Immature natural killer cell (primary cell): ENCODE data around the gene MAP4. TPM values are rescaled to one million over a fixed set of nuclear protein-coding genes. Genes with fewer than 3 reads are reported as not detected.
A peak's percentile ranks its signal among the peaks of the same experiment; 100 is the strongest.
"Not testable (repeated sequence)": the region's sequence is repeated elsewhere in the genome, so short reads cannot be mapped to it uniquely, and the experiment has no call there.

Source experiments
- DNase-seq, 3 donors: peaks; one replicate each; pipeline ENCODE4 v3.0.0; 2022; ENCODE audit warnings: mixed read lengths in 1 of 3
- H3K27ac Mint-ChIP-seq, 6 donors: one replicate each; pipeline ENCODE4 v1.8.0; 2020; ENCODE audit warnings: mixed read lengths in 6 of 6, mild to moderate bottlenecking in 5 of 6, inconsistent platforms in 4 of 6, moderate library complexity in 3 of 6
- H3K27me3 Mint-ChIP-seq, 3 donors: one replicate each; pipeline ENCODE4 v1.8.0; 2020 to 2021; ENCODE audit warnings: low read depth in 3 of 3, mild to moderate bottlenecking in 3 of 3, mixed read lengths in 3 of 3, moderate library complexity in 3 of 3, inconsistent platforms in 1 of 3
- H3K36me3 Mint-ChIP-seq, 3 donors: one replicate each; pipeline ENCODE4 v1.8.0; 2020; ENCODE audit warnings: mixed read lengths in 3 of 3, inconsistent platforms in 2 of 3, mild to moderate bottlenecking in 2 of 3
- H3K4me1 Mint-ChIP-seq, 2 donors: one replicate each; pipeline ENCODE4 v1.8.0; 2020; ENCODE audit warnings: inconsistent platforms in 2 of 2, mild to moderate bottlenecking in 2 of 2, mixed read lengths in 2 of 2, moderate library complexity in 1 of 2
- H3K4me3 Mint-ChIP-seq, 5 donors: one replicate each; pipeline ENCODE4 v1.8.0; 2020; ENCODE audit warnings: mild to moderate bottlenecking in 5 of 5, mixed read lengths in 5 of 5, inconsistent platforms in 3 of 5, moderate library complexity in 3 of 5
- H3K9me3 Mint-ChIP-seq, 6 donors: one replicate each; pipeline ENCODE4 v1.8.0; 2020; ENCODE audit warnings: mild to moderate bottlenecking in 6 of 6, mixed read lengths in 6 of 6, inconsistent platforms in 4 of 6, moderate library complexity in 3 of 6
- polyA plus RNA-seq, 3 donors: library from polyadenylated mRNA; unstranded; fragments of 300-500 nt; fragmentation: Illumina TruSeq; gene quantifications; one replicate each; pipeline ENCODE4 v1.2.3, GENCODE V29; 2021

MAP4 gene
- polyA plus RNA-seq, 3 donors from 2014 or later: 4.4 to 64.2 (median 17.4) TPM

DNA sequence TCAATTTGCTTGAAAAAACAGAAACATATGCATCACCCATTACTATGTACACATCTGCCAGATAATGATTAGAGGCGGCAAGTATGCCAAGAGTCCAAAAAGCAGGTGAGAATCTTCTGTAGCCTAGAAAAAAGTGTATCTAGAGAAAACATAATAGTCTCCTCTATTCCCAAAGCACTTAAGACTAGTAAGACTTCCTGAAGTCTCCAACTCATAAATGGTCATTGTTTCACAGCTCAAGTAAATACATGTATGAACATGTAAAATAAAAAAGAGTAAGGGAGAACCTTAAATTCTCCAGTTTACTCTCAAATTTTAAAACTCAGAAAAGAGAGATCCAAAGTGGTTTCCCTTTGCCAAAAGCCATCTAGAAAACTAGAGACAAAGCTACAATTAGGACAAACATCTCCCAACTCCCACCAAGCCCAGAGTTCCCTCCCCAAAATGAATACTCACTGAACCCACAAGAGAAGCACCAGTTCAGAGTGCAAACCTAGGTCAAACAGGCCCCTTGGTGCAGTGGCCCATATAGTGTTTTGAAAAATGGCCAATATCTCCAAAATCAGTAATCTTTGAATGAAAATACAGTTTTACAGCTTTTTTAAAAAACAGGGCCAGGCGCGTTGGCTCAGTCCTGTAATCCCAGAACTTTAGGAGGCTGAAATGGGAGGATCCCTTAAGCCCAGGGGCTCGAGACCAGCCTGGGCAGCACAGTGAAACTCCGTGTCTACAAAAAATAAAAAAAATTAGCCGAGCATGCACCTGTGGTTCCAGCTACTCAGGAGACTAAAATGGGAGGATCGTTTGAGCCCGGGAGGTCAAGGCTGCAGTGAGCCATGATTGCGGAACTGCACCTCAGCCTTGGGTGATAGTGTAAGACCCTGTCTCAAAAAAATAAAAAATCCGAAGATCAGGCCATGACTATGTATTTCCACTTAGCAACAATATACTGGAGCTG lies 11.0 kb upstream of the MAP4 start:
- H3K27me3 Mint-ChIP-seq: no peaks in the 10 kb centered on the region
- H3K27ac Mint-ChIP-seq: no peak overlapping the region
- peaks cover 0 to 23% of the 10 kb centered on the region in 2 donors for H3K4me1 Mint-ChIP-seq
- H3K9me3 Mint-ChIP-seq: no peaks in the 10 kb centered on the region
- DNase-seq: no peak
- no peaks in the 10 kb centered on the region for H3K36me3 Mint-ChIP-seq
- H3K4me3 Mint-ChIP-seq: no peak overlapping the region

DNA sequence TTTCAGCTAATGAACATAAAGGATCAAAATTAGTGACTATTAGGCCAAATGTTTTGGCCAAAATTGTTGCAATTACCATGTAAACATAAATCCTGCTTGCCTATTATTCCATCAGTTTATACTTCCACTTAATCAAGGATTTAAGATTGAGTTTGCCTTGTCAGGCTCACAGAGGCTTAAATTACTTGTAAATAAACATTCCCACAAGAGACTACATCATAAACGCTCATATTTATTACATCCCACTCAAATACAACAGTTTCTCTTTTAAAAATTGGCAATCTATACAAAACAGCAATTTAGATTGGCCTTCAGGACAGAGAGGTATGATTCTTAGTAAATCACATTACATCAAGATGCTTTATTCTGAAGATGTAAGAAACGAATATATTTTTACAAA lies 9.9 kb upstream of the MAP4 start:
- Mint-ChIP-seq H3K36me3 (no peaks in the 10 kb centered on the region), H3K27me3 (no peaks in the 10 kb centered on the region), H3K4me3 (no peak overlapping the region), H3K27ac (no peak overlapping the region), H3K4me1 (peaks cover 0 to 22% of the 10 kb centered on the region in 2 donors), H3K9me3 (no peaks in the 10 kb centered on the region)
- no peak for DNase-seq

DNA sequence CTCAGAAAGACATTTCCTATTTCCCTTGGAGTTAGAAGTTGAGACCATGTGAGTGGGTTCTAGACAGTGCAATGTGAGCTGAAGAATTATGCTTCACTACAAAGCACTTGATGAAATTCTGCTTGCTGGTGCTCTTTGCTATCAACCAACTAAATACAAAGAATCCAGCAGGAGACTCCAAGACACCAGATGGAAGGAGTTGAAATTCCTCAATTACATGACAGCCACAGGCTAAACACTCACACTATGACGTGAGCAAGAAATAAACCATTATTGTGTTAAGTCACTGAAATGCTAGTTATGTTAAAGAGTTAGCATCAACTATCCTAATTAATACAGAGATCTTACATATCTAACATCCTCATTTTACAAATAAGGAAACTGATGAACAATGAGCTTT lies 8.2 kb upstream of the MAP4 start:
- Mint-ChIP-seq H3K4me3 (no peak overlapping the region), H3K27ac (no peak overlapping the region), H3K9me3 (no peaks in the 10 kb centered on the region), H3K36me3 (no peaks in the 10 kb centered on the region), H3K27me3 (peaks cover 0 to 1% (median 0%) of the 10 kb centered on the region in 3 donors), H3K4me1 (peaks cover 0 to 22% of the 10 kb centered on the region in 2 donors)
- no peak for DNase-seq

DNA sequence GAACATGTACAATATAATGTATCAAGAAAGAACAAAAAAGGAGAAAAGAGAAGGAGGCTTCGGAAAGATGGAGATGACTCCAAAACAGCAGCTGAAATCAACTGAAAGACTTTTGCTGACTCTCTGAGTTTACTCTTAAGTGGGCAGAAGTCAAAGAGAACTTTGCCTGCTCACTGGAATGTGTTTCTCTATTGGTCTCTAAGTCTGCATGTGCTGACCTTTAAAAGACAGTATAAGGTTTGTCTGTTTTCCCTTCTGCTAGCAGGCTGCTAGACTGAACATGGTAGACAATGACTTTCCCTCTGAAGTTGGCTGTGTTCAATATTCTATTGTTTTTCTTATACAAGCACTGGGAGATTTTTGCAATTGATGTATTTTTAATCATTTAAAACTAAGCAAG lies 7.2 kb upstream of the MAP4 start:
- Mint-ChIP-seq H3K4me1 (peaks cover 0 to 22% of the 10 kb centered on the region in 2 donors), H3K4me3 (no peak overlapping the region), H3K27ac (no peak overlapping the region), H3K36me3 (no peaks in the 10 kb centered on the region), H3K9me3 (no peaks in the 10 kb centered on the region), H3K27me3 (peaks cover 0 to 1% (median 0%) of the 10 kb centered on the region in 3 donors)
- no peak for DNase-seq

DNA sequence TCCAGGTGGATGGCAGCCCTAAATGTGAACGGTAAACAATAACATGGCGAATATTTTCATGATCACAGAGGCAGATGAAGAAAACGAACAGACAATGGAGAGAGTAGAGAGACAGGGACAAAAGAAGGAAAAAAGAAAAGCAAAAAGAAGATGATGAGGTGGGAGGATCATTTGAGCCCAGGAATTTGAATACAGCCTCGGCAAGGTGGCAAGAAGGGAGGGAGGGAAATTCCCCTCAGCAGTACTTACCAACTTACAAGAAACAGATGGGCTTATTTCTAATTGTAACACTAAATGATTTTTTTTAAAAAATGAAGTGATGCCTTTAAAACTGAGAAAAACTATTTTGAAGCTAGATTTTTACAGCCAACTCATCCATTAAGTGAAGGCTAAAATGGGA lies 6.0 kb upstream of the MAP4 start:
- Mint-ChIP-seq H3K4me3 (no peak overlapping the region), H3K27ac (no peak overlapping the region), H3K4me1 (peaks cover 6 to 24% of the 10 kb centered on the region in 2 donors), H3K36me3 (no peaks in the 10 kb centered on the region), H3K27me3 (peaks cover 0 to 1% (median 0%) of the 10 kb centered on the region in 3 donors), H3K9me3 (no peaks in the 10 kb centered on the region)
- DNase-seq: no peak

DNA sequence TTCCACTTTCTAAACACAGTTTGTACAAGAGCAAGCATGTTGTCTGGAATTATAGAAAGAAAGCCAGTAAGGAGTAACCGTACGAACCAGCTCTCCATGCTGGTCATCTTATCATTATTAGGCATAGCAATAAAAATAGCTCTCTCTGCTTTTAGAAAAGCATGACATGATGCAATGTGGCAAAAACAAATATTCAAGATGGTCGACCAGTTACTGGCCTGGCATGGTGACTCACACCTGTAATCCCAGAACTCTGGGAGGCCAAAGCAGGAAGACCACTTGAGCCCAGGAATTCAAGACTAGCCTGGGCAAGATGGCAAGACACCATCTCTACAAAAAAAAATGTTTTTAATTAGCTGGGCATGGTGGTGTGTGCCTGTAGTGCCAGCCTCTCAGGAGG lies 2.6 kb upstream of the MAP4 start:
- Mint-ChIP-seq H3K36me3 (no peaks in the 10 kb centered on the region), H3K9me3 (no peaks in the 10 kb centered on the region), H3K4me1 (peaks cover 19 to 42% of the 10 kb centered on the region in 2 donors), H3K27me3 (peaks cover 0 to 1% (median 0%) of the 10 kb centered on the region in 3 donors), H3K27ac (no peak overlapping the region), H3K4me3 (no peak overlapping the region)
- no peak for DNase-seq

DNA sequence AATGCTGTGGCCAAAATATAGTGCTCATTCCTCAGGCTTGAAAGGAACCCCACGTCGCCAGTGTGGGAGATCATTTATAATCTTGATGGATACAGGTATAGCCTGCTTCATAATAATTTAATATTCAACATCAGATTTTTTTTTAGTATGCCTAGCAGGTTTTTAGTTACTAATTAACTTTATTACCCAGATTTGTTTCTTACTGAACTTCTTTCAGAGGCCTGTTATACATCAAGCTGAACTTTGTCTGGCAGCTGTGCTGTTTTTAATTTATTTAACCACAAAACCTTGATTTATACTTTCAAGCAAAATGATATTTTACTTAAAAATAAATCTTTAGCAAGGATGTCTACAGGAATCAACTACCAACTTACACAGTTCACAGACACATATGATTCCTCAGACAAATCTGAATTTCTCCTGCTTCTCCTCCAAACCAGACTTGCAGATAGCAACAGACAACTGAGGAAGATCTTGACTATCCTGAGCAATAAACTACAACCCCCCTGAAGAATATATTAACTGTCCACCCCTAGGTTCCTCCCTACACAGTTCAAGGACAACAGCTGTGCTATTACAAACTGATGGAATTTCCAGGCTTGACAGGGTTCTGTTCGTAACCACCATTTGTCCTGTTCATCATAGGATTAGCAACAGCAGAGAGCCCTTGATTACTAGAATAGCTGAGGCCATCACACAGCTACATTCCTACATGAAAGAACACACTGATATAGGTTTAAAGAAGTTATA lies 610 bp downstream of the MAP4 start:
- Mint-ChIP-seq H3K27me3 (peaks cover 0 to 2% (median 1%) of the 10 kb centered on the region in 3 donors), H3K4me3 (no peak overlapping the region), H3K9me3 (no peaks in the 10 kb centered on the region), H3K36me3 (no peaks in the 10 kb centered on the region), H3K27ac (peak overlapping the region in 4 of 6 donors; percentile 18 to 49 (median 32)), H3K4me1 (peaks cover 25 to 58% of the 10 kb centered on the region in 2 donors)
- no peak for DNase-seq

DNA sequence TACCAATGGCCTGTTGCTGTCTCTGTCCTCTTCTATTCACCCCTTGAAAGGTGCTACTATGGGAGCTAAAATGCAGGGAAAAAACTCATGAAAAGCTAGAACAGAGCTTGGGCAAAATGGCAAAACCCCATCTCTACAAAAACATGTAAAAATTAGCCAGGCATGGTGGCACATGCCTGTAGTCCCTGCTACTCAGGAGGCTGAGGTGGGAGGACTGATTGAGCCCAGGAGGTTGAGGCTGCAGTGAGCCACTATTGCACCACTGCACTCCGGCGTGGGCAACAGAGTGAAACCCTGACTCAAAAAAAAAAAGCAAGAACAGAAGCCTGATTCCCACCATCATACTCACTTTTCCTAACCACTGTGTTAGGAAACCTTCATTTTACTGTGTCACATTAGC lies 1.9 kb downstream of the MAP4 start:
- H3K27me3 Mint-ChIP-seq: peaks cover 0 to 2% (median 0%) of the 10 kb centered on the region in 3 donors
- no peak overlapping the region for H3K4me3 Mint-ChIP-seq
- DNase-seq: no peak
- no peaks in the 10 kb centered on the region for H3K9me3 Mint-ChIP-seq
- H3K36me3 Mint-ChIP-seq: no peaks in the 10 kb centered on the region
- peaks cover 25 to 58% of the 10 kb centered on the region in 2 donors for H3K4me1 Mint-ChIP-seq
- H3K27ac Mint-ChIP-seq: peak overlapping the region in 3 of 6 donors; percentile 19 to 35 (median 29)

DNA sequence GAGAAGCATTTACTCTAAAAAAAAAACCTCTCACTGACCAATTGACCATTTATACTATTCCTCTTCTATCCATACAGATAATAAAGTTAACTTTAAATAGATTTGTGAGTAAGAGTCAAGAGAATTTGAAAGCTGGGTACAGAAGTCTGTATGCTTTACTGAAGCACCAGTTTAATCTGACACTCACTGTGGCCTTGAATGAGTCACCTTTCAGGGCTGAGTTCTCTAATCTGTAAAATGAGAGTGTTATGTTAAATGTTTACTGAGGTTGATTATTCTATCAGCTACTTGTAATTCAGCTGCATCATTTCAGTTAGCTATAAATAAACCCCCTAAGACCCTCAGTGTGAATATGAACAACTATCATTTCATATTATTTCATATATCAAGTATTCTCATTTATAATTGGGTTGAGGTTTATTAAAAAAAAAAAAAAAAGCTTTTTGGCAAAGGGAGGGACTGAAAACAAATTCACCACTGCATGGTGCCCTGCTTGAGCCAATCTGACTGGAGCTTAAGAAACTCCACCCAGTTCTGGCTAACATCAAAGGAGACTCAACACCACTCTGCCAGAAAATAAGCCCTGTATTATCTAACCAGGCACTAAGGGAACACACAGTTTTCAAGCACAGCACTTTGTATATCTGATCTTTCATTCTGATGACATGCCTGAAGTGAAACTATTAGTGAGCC lies 2.8 kb downstream of the MAP4 start:
- Mint-ChIP-seq H3K9me3 (no peaks in the 10 kb centered on the region), H3K36me3 (no peaks in the 10 kb centered on the region), H3K4me1 (peaks cover 25 to 58% of the 10 kb centered on the region in 2 donors), H3K27ac (peak overlapping the region in 5 of 6 donors; percentile 5 to 88 (median 35)), H3K4me3 (no peak overlapping the region), H3K27me3 (peaks cover 0 to 2% (median 0%) of the 10 kb centered on the region in 3 donors)
- DNase-seq: no peak

DNA sequence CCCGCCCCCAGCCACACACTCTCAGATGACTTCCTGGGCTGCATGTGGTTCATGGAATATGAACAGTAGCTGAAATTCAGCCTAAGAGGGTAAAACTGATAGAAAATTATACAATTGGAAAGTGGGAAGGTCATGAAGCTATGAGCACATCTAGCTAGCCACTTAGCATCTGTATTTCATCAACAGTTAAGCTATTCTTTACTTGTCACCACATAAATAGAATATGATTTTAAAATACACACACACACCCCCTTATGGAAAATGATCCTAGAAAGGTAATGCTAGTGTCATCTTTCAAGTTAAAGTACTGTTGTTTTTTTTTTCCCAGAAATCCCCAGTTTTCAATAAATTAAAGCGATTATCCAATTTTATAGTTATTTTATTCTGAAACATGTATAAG lies 3.6 kb downstream of the MAP4 start:
- H3K4me3 Mint-ChIP-seq: no peak overlapping the region
- H3K36me3 Mint-ChIP-seq: no peaks in the 10 kb centered on the region
- DNase-seq: no peak
- peaks cover 28 to 53% of the 10 kb centered on the region in 2 donors for H3K4me1 Mint-ChIP-seq
- no peak overlapping the region for H3K27ac Mint-ChIP-seq
- H3K27me3 Mint-ChIP-seq: peaks cover 0 to 2% (median 2%) of the 10 kb centered on the region in 3 donors
- no peaks in the 10 kb centered on the region for H3K9me3 Mint-ChIP-seq

DNA sequence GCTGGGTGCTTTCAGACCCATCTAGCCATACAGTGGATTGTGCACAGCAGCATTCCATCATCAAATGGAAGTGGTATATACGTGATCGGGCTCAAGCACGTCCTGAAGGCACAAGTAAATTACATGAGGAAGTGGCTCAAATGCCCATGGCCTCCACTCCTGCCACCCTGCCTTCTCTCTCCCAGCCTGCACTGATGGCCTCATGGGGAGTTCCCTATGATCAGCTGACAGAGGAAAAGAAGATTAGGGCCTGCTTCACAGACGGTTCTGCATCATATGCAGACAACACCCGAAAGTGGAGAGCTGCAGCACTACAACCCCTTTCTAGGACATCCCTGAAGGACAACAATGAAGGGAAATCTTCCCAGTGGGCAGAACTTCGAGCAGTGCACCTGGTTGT lies 8.2 kb downstream of the MAP4 start:
- H3K4me3 Mint-ChIP-seq, H3K27me3 Mint-ChIP-seq, H3K27ac Mint-ChIP-seq, DNase-seq, H3K36me3 Mint-ChIP-seq, H3K9me3 Mint-ChIP-seq: not testable (repeated sequence)
- H3K4me1 Mint-ChIP-seq: peaks cover 4 to 17% of the 10 kb centered on the region in 2 donors

DNA sequence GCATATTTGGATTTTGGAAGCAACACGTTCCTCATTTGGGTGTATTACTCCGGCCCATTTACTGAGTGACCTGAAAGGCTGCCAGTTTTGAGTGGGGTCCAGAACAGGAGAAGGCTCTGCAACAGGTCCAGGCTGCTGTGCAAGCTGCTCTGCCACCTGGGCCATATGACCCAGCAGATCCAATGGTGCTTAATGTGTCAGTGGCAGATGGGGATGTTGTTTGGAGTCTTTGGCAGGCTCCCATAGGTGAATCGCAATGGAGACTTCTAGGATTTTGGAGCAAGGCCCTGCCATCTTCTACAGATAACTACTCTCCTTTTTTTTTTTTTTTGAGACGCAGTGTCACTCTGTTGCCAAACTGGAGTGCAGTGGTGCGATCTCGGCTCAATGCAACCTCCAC lies 8.9 kb downstream of the MAP4 start:
- H3K27ac Mint-ChIP-seq, H3K36me3 Mint-ChIP-seq, H3K4me3 Mint-ChIP-seq, DNase-seq, H3K9me3 Mint-ChIP-seq, H3K27me3 Mint-ChIP-seq: not testable (repeated sequence)
- H3K4me1 Mint-ChIP-seq: peaks cover 4 to 10% of the 10 kb centered on the region in 2 donors

DNA sequence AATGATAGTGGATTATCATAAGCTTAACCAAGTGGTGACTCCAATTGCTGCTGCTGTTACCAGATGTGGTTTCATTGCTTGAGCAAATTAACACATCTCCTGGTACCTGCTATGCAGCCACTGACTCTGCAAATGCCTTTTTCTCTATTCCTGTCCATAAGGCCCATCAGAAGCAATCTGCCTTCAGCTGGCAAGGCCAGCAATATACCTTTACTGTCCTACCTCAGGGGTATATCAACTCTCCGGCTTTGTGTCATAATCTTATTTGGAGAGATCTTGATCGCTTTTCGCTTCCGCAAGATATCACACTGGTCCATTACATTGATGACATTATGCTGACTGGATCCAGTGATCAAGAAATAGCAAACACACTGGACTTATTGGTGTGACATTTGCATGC lies 9.4 kb downstream of the MAP4 start:
- H3K4me3 Mint-ChIP-seq, H3K36me3 Mint-ChIP-seq, DNase-seq, H3K27ac Mint-ChIP-seq, H3K9me3 Mint-ChIP-seq, H3K4me1 Mint-ChIP-seq, H3K27me3 Mint-ChIP-seq: not testable (repeated sequence)

DNA sequence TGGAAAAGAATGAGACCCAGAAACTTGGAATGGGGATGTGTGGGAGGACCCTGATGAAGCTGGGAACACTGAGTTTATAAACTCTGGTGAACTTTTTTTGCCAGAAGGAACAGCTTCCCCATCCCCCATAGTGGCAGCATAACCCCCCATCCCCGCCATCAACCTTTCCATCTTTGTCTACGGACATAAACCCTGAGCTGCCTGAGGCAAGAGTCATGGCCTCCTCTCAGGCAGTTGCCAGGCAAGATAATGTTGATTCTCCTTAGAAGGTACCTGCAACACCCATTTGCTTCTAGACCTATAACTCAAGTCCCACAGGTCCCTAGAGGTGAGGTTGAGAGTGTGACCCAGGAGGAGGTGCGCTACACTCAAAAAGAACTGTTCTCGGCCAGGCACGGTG lies 11.5 kb downstream of the MAP4 start:
- H3K36me3 Mint-ChIP-seq: no peaks in the 10 kb centered on the region
- H3K4me1 Mint-ChIP-seq: peaks cover 4 to 14% of the 10 kb centered on the region in 2 donors
- H3K4me3 Mint-ChIP-seq: no peak overlapping the region
- H3K27me3 Mint-ChIP-seq: peaks cover 0 to 2% (median 0%) of the 10 kb centered on the region in 3 donors
- H3K27ac Mint-ChIP-seq: peak overlapping the region in 2 of 6 donors; percentile 50 to 55
- H3K9me3 Mint-ChIP-seq: no peaks in the 10 kb centered on the region
- no peak for DNase-seq
